GM12874 (cell line): ENCODE results near the gene TRIM50.

Experiments used
- TF ChIP-seq, protein P1 (sequence below): IDR thresholded peaks from 2 replicates; pipeline ENCODE4 v1.5.1; 2011; ENCODE audit warnings: low read depth, mild to moderate bottlenecking, control low read depth, low read length, moderate library complexity; ENCODE audit not compliant: insufficient read depth

The TRIM50 gene

DNA sequence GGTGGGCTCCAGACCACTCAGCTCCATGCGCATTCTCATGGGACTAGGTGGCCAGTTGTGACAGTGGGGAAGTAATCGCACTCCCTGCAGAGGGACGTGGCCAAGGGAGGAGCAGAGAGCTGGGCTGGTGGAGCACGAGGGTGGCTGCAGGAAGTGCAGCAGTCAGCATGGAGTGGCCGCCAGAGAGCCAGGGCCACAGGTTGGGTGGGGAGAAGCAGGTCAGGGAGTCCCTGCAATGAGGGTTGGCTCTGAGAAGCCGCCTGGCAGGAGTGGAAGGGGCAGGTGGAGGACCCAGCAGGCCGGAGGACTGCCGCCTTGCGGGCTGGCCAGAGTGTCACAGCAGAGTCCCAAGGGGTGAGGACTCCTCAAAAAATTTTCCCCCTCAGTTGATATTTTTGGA is 26.3 kb upstream of the TRIM50 start:
- TF ChIP-seq, protein P1, sequence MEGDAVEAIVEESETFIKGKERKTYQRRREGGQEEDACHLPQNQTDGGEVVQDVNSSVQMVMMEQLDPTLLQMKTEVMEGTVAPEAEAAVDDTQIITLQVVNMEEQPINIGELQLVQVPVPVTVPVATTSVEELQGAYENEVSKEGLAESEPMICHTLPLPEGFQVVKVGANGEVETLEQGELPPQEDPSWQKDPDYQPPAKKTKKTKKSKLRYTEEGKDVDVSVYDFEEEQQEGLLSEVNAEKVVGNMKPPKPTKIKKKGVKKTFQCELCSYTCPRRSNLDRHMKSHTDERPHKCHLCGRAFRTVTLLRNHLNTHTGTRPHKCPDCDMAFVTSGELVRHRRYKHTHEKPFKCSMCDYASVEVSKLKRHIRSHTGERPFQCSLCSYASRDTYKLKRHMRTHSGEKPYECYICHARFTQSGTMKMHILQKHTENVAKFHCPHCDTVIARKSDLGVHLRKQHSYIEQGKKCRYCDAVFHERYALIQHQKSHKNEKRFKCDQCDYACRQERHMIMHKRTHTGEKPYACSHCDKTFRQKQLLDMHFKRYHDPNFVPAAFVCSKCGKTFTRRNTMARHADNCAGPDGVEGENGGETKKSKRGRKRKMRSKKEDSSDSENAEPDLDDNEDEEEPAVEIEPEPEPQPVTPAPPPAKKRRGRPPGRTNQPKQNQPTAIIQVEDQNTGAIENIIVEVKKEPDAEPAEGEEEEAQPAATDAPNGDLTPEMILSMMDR = no peak

GRCh38 chr7:73353243-73353642 is 25.4 kb upstream of the TRIM50 start:
- TF ChIP-seq, protein P1 = no peak

GRCh38 chr7:73352784-73353183 is 24.9 kb upstream of the TRIM50 start:
- TF ChIP-seq, protein P1 = no peak

DNA sequence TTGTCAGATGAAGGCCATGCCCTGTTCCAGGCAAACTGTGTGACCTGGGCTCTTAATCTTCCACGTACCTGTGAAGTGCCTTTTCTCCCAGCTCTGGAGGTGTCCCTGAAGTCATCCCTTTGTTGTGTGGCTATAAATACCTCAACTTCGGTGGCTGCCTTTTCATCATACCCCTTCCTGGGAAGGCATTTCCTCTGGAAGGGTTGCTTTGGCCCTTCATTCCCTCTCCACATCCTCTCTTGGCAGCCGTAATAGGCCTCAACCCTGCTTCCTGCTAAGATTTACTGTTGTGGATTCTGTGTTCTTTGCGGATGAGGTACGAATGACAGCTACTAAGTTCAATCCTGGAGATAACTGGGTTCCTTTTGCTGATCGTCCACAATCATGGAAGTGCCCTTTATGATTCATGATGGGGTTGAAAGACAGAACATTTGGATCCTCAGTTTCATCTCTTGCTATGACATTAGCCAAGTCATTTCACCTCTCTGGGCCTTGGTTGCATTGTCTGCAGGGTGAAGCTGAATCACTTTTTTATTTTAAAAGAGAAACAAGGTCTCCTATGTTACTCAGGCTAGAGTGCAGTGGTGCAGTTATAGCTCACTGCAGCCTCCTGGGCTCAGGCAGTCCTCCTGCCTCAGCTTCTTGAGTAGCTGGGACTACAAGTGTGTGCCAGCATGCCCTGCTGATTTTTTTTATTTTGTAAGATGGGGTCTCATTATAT is 23.7 kb upstream of the TRIM50 start:
- TF ChIP-seq, protein P1 = no peak

- TF ChIP-seq, protein P1 = no peak
Measured at GRCh38 chr7:73350306-73351068, 22.6 kb upstream of the TRIM50 start.

DNA sequence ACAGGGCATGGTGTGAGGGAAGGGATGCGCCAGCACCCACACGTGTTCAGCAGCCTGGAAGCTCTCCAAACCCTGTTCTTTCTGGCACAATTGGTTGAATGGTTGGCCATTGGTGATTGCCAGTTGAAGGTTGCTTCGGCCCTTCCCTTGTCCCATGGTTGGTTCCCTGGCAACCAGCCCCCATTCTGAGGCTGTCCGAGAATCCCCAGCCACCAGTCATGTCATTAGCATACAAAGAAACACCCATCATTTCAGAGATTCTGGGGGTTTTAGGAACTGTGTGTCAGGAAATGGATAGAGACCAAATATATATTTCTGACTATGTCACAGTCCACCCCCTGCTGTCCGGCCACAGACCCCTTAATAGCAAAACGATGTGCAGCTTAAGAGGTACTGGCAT is 21.9 kb upstream of the TRIM50 start:
- TF ChIP-seq, protein P1 = no peak

GRCh38 chr7:73345951-73346350 is 18.1 kb upstream of the TRIM50 start:
- TF ChIP-seq, protein P1 = no peak
